ENCODE results near the gene ZKSCAN3.

DNA sequence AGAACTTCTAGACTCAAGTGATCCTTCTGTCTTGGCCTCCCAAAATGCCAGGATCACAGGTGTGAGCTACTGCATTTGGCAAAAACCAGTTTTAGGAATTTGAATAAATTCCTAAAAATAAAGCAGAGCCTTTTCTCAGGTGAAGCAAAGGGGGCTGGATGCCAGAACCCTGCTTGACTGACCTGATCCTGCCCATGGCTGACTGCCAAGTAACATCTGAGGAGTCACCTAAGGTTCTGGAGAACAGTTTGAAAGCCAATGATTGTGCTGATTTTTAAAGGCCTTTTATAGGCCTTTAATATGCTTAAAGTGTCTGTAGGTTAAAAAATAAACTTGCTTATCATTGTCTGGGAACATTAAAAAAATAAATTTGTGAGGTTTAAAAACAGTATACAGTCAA, 63.9 kb downstream of the ZKSCAN3 start:
- TF ChIP-seq, protein P1, sequence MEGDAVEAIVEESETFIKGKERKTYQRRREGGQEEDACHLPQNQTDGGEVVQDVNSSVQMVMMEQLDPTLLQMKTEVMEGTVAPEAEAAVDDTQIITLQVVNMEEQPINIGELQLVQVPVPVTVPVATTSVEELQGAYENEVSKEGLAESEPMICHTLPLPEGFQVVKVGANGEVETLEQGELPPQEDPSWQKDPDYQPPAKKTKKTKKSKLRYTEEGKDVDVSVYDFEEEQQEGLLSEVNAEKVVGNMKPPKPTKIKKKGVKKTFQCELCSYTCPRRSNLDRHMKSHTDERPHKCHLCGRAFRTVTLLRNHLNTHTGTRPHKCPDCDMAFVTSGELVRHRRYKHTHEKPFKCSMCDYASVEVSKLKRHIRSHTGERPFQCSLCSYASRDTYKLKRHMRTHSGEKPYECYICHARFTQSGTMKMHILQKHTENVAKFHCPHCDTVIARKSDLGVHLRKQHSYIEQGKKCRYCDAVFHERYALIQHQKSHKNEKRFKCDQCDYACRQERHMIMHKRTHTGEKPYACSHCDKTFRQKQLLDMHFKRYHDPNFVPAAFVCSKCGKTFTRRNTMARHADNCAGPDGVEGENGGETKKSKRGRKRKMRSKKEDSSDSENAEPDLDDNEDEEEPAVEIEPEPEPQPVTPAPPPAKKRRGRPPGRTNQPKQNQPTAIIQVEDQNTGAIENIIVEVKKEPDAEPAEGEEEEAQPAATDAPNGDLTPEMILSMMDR (conservative IDR thresholded peaks at IDR 0.05; ENCODE audit: low read depth, low read length), result no peak
- TF ChIP-seq EZH2phosphoT487 (IDR thresholded peaks at IDR 0.05; ENCODE audit: borderline replicate concordance, low read length) (no peak), EZH2 (IDR thresholded peaks at IDR 0.05; ENCODE audit: low read length, unreplicated experiment) (no peak)
